ENCODE data around the gene C5. TPM values are rescaled to one million over a fixed set of nuclear protein-coding genes. Genes with fewer than 3 reads are reported as not detected.

C5 gene
- total and polyA plus RNA-seq, 9 of the 15 experiments (the other 6 are each of a cell fraction or from before 2014, with no cell fraction given), result 0.08 to 0.91 (median 0.42) TPM

DNA sequence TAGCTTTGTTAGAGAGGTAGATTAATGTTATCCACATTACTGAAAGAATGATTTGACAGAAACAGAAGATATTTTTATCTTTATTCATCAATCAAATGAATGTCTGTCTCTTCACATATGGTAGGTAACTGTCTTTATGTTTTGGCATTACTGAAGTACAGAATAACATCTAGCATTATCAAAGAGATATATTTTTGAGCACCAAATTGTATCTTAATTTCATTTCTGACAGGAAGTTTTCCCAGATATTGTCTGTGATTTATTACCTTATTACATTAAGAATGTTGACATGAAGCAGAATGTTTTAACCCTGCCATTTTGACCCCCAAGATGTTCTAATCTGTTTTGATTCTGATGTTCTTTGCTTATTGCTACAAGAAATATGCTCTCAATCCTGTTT, 45.0 kb upstream of the C5 start:
- ChIA-PET CTCF (ENCODE audit: low intra/inter-chr PET ratio) (no interaction called here), POLR2A (interaction anchor here (0.5 kb wide), 1 partner anchor 652 kb away, joined by 3 read pairs; no protein-coding TSS in a partner anchor)
- in situ Hi-C loops (cut with MboI), result no loop called here

More for the DNA sequence above, 45.0 kb upstream of the C5 start:
- FAIRE-seq (no peak), DNase-seq (ENCODE audit: extremely low read depth in 1 of 4, low spot score in 3 of 4) (no peak), ATAC-seq (no peak)
- intact Hi-C loops (cut with micrococcal nuclease), result no loop called here
- TF ChIP-seq FOSL1 (tag; conservative IDR thresholded peaks at IDR 0.05) (no peak), SIX5 (IDR thresholded peaks at IDR 0.05; ENCODE audit: borderline replicate concordance in 1 of 2, insufficient read depth in 1 of 2, low read depth in 1 of 2, low read length in 2 of 2) (no peak), ZC3H4 (CRISPR knock-in tag; IDR thresholded peaks at IDR 0.05; ENCODE audit: borderline replicate concordance) (no peak), PHB (CRISPR knock-in tag; IDR thresholded peaks at IDR 0.05) (no peak), GATAD2B (IDR thresholded peaks at IDR 0.05; ENCODE audit: borderline replicate concordance) (no peak), MXI1 (IDR thresholded peaks at IDR 0.05; ENCODE audit: low read depth, low read length) (no peak), BHLHE40 (IDR thresholded peaks at IDR 0.05; ENCODE audit: low read length) (no peak), ZNF318 (IDR thresholded peaks at IDR 0.05; ENCODE audit: borderline replicate concordance in 1 of 2, low read depth in 1 of 2) (no peak), GATA2 (CRISPR knock-in tag; IDR thresholded peaks at IDR 0.05) (no peak), HDGF (IDR thresholded peaks at IDR 0.05) (no peak), ZNF696 (CRISPR knock-in tag; conservative IDR thresholded peaks at IDR 0.05) (no peak), ZNF655 (CRISPR knock-in tag; IDR thresholded peaks at IDR 0.05) (no peak), CREB3L1 (IDR thresholded peaks at IDR 0.05; ENCODE audit: borderline replicate concordance, low read depth) (no peak)
- Histone ChIP-seq H2AFZ (ENCODE audit: low read depth, low read length) (no peak overlapping the region), H3K4me2 (ENCODE audit: insufficient read depth, low read length) (no peak overlapping the region), H3K36me3 (ENCODE audit: control insufficient read depth, insufficient read depth, low read length) (peaks cover 46% of the 10 kb centered on the region), H3K27me3 (ENCODE audit: control insufficient read depth in 2 of 2, insufficient read depth in 2 of 2, low read length in 2 of 2) (no peaks in the 10 kb centered on the region), H3K4me1 (replicated peaks in 1 of 2; ENCODE audit: control insufficient read depth in 2 of 2, insufficient read depth in 2 of 2, low read length in 2 of 2) (no peaks in the 10 kb centered on the region), H3K9me3 (replicated peaks; ENCODE audit: control insufficient read depth, insufficient read depth, low read depth, low read length) (peaks cover 7% of the 10 kb centered on the region; the same call in 1 of the 2 replicates), H3K4me3 (no peak overlapping the region), H3K9me1 (ENCODE audit: control insufficient read depth, insufficient read depth, low read length) (no peaks in the 10 kb centered on the region), H3K9ac (ENCODE audit: insufficient read depth in 1 of 2, low read depth in 2 of 2, low read length in 2 of 2) (no peak overlapping the region), H4K20me1 (replicated peaks; ENCODE audit: control insufficient read depth, insufficient read depth, low read length) (no peaks in the 10 kb centered on the region), H3K79me2 (ENCODE audit: control insufficient read depth, insufficient read depth, low read length) (no peaks in the 10 kb centered on the region), H3K27ac (ENCODE audit: extremely low read depth, low read depth, low read length) (no peak overlapping the region)
- BruUV-seq (replicated peaks), result no TSS peak
